ENCODE results near the gene DNAJB1. TPM values are rescaled to one million over a fixed set of nuclear protein-coding genes. Genes with fewer than 3 reads are reported as not detected.

The DNAJB1 gene
- total RNA-seq = 61.5 and 64.9 TPM in 2 replicates

GRCh38 chr19:14517840-14518505, at the start of gene DNAJB1:
Gene DNAJB1, minus strand, starts transcription at chr19:14518397. Its CDS starts 48 bp downstream, at chr19:14518349.

GRCh38 chr19:14529254-14530004, 11.2 kb upstream of the DNAJB1 start, which contains the start of gene TECR:
Gene TECR, plus strand, starts transcription at chr19:14529594. Its CDS starts 103 bp downstream, at chr19:14529697.

GRCh38 chr19:14496029-14496833, 22.0 kb downstream of the DNAJB1 start, which contains the start of gene GIPC1:
Gene GIPC1, minus strand, starts transcription at chr19:14496127. Its CDS starts 13,151 bp downstream, at chr19:14482976.

GRCh38 chr19:14475251-14476073, 42.7 kb downstream of the DNAJB1 start, which contains the start of gene PTGER1:
Gene PTGER1, minus strand, starts transcription at chr19:14475354. Its CDS starts 1,034 bp downstream, at chr19:14474320.

Other genes with a start within 250 kb of the DNAJB1 start
- gene ADGRE5, start 137.0 kb downstream of the DNAJB1 start, total RNA-seq = 50.3 and 61.9 TPM in 2 replicates
- gene DDX39A, start 99.1 kb downstream of the DNAJB1 start, total RNA-seq = 60.6 and 168 TPM in 2 replicates
- 136 and 180 TPM in 2 replicates for gene PKN1, start 85.1 kb downstream of the DNAJB1 start, total RNA-seq
- 0.65 and 9.1 TPM in 2 replicates for gene PTGER1, start 43.0 kb downstream of the DNAJB1 start, total RNA-seq
- gene GIPC1, start 22.3 kb downstream of the DNAJB1 start, total RNA-seq = 159 and 264 TPM in 2 replicates
- gene TECR, start 11.2 kb upstream of the DNAJB1 start, total RNA-seq = 90.3 and 103 TPM in 2 replicates
- 624 and 671 TPM in 2 replicates for gene NDUFB7, start 53.7 kb upstream of the DNAJB1 start, total RNA-seq
- not detected in 2 replicates for gene CLEC17A, start 64.7 kb upstream of the DNAJB1 start, total RNA-seq
- not detected in 2 replicates for gene ADGRE3, start 156.4 kb upstream of the DNAJB1 start, total RNA-seq
- 5.7 and 8.2 TPM in 2 replicates for gene ZNF333, start 171.7 kb upstream of the DNAJB1 start, total RNA-seq

Measured in mesangial cell (primary cell).